Superior temporal gyrus (tissue), 1 donor: Measurements from ENCODE around the gene PPP2R2B.

Experiments used
- DNase-seq: peaks from one replicate; pipeline ENCODE4 v3.0.0-alpha.2; 2016; ENCODE audit errors: extremely low spot score

PPP2R2B gene

GRCh38 chr5:146888351-146888978 is 9.9 kb upstream of the PPP2R2B start:
- DNase-seq = no peak

- DNase-seq = no peak
Observed at GRCh38 chr5:146884066-146884626, 5.6 kb upstream of the PPP2R2B start.

DNA sequence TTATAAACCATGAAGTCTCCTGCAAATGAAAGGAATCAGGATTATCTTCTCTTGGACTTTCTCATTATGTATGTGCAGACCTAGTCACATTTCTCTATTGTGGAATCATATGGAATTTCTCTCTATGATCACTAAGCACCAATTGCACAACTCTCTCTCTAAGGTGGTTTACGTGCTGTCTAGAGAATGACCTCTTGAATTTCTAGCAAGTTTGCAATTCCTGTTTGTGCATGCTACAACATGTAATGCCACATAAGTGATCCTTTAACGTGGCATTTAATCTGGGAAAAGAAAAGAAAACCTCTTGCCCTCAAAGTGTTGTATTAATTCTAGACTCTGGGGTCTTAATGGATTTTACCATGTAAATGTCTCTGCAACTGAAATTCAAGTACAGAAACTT is 5.0 kb upstream of the PPP2R2B start:
- DNase-seq = no peak

DNA sequence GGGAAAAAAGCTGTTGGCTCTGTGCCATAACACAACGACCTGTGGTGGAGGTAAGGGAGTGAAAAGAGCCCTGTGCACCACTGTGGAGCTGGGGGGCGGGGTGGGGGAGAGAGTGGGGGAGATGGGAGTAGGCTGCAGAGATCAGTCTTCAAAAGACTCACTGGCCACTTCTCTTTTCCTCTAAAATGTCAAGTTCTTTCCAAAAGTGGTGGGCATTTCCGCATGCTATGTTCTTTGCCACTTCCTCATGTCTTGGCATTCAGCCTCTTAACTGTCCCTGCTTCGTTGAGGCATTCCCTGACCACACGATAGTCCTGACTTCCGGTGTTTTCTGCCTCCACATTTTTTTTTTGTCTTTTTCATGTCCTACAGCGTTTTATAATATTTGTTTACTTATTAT is 2.4 kb upstream of the PPP2R2B start:
- no peak for DNase-seq

DNA sequence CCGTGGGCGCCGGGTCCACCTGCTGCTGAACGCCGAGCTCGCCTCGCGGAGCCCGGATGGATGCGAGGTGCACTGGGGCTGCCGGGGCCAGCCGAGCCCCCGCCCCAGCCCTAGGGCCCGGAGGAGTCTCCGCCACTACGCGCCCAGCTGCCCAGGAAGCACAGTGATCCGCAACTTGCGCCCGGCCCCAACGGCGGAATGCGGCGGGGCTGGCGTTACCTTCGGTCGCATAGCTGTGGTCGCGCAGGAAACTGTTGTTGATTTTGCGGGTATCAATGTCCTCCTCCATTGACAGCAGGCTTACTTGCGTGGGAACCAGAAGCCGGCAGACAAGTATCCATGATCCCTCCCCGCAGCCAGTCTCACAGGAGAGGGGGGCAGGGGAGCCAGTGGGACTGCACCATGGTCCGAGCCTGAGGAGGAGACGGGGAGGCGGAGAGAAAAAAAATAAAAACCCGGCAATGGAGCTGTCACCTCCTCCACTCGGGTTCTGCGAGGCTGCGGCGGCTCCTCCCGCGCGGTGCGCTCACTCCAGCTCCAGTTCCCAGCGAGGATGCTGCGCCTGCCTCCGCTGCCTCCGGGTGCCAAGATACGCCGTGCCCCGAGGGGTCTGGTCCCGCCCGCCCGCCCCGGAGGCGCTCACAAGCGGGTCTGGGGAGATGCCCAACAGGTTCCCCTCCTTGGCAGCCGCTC is 628 bp downstream of the PPP2R2B start:
- DNase-seq = peak; percentile 50

DNA sequence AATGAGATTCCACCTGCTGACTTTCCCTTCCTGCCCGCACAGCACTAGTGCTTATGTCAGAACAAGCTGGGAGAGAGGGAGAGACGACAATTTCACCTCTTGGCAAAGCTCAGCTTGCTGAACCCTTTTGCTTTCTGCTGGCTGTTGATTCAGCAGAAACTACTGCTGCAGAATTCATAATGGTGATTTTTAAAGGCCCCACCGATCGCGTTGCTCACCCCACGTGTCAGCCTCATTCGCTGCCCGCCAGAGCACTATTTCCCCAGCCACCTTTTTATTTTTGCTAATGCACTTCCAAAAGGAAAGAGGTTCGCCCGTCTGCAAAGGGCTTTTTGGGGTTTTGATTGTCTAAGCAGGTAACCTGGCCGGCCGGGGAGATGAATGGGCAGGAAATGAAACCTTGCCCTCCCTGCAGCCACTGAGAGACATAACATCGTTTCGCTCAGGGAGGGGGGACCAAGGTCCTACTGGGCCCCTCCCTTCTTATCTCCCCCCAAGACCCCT is 1.3 kb downstream of the PPP2R2B start:
- DNase-seq = peak; percentile 57

- no peak for DNase-seq
Observed at GRCh38 chr5:146873186-146873917, 5.2 kb downstream of the PPP2R2B start.

DNA sequence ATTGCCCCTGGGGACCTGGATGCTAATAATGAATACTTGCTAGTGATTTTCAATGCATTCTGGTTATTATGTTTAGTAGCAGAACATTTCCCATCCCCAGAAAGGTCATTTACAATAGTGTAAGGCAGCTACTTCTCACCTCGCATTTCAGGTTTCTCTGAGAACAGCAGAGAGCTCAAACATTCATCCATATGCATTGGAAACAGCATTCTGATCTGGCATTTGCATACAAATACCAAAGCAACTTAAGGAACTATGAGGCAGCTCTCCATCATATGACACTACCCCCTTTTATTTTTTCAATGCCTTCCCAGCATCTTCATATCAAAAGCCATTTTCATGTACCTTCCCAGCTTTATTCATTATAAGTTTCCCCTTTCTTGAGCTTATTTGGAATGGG is 6.4 kb downstream of the PPP2R2B start:
- no peak for DNase-seq

- no peak for DNase-seq
Observed at GRCh38 chr5:146867996-146868708, 10.4 kb downstream of the PPP2R2B start.

DNA sequence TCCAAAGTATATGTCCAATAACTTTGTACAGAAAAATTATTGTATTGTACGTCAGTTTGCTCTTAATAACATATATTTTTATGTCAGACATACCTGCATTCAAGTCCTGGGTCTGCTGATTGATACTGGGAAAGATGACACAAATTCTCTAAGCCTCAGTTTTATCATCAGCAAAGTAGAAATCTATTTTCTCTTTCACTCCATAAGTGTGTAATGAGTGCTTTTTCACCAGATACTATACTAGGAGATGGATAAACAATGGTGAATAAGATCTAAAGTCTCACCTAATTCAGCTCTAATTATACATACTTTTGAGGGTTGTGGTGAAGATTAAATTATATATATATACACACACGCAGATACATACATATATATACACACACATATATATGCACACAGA is 12.3 kb downstream of the PPP2R2B start:
- DNase-seq = no peak

GRCh38 chr5:146862641-146863040 is 15.9 kb downstream of the PPP2R2B start:
- DNase-seq = no peak

DNA sequence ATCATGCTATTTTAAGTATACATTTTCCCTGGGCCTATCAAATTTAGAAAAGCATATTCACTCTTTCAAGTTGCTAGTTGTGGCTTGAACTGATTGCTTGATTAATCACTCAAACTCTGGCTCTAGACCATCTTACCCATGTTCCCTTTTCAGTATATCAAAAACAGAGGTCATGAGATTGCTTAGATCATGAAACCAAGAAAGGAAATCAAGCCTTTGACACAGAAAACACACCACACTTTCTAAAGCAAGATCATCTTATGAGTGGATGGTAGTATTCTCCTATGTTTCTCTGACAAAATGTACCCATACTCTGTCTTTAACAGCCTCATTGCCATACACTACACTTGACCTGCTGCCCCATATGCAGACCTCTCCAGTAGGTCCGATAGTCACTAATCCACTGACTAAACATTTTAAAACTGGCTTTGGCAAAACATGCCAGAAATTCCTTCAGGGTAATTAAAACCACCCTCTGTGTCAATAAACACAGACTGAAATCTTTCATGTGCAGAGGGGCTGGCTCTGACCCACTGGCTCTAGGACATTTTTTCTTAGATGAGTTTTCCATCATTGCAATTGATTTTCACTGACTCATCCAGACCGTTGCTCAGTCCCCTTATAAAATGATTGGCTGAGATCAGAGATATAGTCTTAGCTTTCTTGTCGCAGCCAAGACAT is 18.2 kb downstream of the PPP2R2B start:
- no peak for DNase-seq

- no peak for DNase-seq
Observed at GRCh38 chr5:146852089-146852488, 26.5 kb downstream of the PPP2R2B start.

DNA sequence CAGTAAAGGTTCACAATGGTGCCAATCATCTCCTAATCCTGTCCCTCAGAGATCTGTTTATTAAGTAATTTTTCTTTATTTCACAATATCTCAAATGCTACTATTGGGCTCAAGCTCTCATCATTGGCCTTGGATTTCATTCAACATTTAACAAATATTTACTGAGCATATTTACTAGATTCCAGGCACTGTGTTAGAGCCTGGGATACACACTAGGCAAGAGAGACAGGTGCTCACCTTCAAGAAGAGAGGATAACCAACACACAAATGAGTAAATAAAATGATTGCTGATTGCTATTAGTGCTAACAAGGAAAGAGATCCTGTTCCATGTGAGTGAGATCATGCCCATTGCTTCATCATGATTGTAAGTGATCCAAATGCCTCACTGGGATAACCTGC is 27.4 kb downstream of the PPP2R2B start:
- no peak for DNase-seq

DNA sequence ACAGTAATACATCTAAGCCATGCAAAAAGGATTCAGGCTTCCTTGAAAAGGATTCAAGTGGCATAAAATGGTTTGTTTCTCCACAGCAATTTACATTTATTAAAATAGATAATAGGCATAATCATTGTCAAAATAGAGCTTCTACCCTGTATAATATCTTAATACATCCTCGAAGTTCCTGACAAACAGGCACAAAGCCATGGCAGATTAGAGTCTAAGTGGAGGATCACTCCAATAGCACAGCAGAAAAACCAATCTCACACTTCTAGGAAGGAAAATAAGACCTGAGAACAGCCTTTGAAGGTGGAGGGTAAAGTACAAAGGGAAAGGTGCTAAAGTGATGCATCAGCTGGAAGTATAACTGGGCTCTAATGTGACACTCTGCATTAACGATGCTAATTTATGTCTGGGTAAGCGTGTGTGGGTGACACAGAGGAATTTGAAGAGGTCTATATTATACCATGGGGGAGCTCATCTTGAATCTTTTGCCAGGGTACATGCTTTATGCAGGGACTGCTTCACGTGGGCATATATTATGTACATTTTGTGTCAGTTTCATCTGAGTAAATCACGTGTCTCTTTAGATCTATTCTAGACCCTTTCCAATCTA is 28.8 kb downstream of the PPP2R2B start:
- no peak for DNase-seq

DNA sequence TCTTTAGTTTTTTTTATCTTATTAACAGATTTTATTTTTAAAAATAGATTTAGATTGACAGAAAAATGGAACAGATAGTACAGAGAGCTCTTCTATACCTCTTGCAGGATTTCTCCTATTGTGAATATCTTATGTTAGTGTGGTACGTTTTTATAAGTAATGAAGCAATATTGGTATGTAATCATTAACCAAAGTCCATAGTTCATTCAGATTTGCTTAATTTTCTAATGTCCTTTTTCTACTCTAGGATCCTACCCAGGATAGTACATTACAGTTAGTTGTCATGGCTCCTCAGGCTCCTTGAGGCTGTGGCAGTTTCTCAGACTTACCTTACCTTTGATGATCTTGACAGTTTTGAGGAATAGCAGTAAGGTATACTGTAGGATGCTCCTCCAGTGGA is 30.4 kb downstream of the PPP2R2B start:
- no peak for DNase-seq

DNA sequence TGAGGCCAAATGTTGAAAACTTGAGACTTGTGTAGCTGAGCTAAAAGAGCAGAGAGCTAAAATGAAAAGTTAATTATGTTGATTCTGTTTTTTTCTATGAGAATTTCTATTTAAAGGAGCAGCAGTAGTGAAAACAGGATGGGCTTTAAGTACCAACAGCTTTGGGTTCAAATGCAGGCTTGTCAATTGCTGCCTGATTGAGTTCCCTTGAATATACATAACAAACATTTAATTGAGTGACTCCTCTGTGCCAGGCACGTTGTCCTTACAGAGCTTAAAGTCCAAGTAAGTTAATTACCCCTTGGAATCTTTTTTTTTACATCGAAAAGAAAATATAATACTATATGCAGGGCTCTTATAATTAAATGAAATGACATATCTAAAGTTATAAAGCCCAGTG is 38.5 kb downstream of the PPP2R2B start:
- DNase-seq = no peak

- DNase-seq = no peak
Observed at GRCh38 chr5:146836226-146836842, 42.2 kb downstream of the PPP2R2B start.

DNA sequence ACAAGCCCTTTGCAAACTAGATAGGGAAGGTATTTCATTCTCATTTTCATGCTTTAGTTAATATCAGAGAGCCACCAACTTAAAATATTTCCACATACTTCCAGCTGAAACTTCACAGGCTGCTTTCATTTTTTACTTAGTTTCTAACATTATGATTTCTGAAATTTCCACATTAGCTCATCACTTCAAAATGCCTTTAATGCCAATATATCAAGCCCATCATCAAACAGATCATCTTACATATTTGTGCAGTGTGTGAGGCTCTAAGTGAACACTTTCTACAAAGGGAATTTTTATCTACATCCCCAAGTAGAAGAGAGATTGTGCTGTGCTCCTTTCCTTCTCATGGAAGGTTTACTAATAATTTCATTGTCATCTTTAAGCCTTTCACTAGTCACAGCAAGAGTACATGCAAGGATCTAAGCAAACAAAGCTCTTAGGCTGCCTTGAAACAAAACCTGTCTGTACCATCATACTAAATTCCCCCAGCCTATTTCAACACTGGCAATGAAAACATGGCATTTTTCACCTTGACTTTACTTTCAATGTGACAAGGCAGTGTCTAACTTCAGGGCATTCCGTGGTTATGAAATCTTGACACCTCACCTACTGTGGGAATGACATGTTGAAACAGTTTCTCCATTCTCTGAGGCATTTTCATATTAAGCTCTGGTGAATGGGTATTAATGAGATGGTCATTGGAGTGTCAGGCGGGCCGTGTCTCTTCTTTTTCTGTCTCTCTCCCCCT is 45.4 kb downstream of the PPP2R2B start:
- no peak for DNase-seq

- DNase-seq = peak; percentile 71
Observed at GRCh38 chr5:146828385-146828784, 50.2 kb downstream of the PPP2R2B start.
